Right lobe of liver (tissue), 4 donors: ENCODE measurements around the gene IFT88.

Experiments
- POLR2A ChIP-seq: fragments of 450-650 bp; IDR thresholded peaks from one replicate; pipeline ENCODE4 v1.6.1; 2017; ENCODE audit warnings: antibody characterized with exemption, mild to moderate bottlenecking
- TF ChIP-seq, protein P1 (sequence below), 4 donors: fragments of 200-600 bp in 3 of 4; fragments of 450-650 bp in 1 of 4; IDR thresholded peaks; one replicate each; pipeline versions ENCODE4 v1.5.1 to v1.8.0; 2016 to 2022; ENCODE audit warnings: antibody characterized with exemption in 4 of 4, mild to moderate bottlenecking in 2 of 4
- donor health status: DM: no; HTN: no; CAD: no.
- donor health status: DM: no; HTN: no; CAD: no.
- donor health status: DM: no; HTN: yes; CAD: no.

DNA sequence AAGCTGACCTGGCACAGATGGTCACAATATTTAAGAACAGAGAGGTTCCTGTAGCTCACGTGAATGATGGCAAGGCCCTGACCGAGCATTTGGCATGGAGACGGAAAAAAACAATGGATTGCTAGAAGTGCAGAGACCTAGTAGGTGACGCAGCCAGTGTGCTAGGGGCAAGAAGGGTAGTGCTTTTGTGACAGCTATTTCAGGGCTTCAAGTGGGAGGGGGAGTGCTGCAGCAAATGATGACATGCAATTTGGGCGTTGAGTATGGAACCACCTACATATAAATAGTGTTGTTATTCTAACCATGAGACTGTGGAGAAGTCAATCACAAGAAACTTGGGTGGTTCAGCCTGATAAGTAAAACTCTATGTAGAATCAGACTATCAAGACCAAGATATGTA is 70.9 kb downstream of the IFT88 start:
- TF ChIP-seq, protein P1, sequence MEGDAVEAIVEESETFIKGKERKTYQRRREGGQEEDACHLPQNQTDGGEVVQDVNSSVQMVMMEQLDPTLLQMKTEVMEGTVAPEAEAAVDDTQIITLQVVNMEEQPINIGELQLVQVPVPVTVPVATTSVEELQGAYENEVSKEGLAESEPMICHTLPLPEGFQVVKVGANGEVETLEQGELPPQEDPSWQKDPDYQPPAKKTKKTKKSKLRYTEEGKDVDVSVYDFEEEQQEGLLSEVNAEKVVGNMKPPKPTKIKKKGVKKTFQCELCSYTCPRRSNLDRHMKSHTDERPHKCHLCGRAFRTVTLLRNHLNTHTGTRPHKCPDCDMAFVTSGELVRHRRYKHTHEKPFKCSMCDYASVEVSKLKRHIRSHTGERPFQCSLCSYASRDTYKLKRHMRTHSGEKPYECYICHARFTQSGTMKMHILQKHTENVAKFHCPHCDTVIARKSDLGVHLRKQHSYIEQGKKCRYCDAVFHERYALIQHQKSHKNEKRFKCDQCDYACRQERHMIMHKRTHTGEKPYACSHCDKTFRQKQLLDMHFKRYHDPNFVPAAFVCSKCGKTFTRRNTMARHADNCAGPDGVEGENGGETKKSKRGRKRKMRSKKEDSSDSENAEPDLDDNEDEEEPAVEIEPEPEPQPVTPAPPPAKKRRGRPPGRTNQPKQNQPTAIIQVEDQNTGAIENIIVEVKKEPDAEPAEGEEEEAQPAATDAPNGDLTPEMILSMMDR (IDR thresholded peaks at IDR 0.05) = no peak
- no peak for TF ChIP-seq POLR2A
